GM12801 (cell line): ENCODE data around the gene MEOX1.

Experiments
- TF ChIP-seq, protein P1 (sequence below): IDR thresholded peaks from one replicate; pipeline ENCODE4 v1.5.1; 2011; ENCODE audit warnings: control low read depth; ENCODE audit not compliant: insufficient read length; ENCODE audit errors: extremely low read depth

MEOX1 gene

DNA sequence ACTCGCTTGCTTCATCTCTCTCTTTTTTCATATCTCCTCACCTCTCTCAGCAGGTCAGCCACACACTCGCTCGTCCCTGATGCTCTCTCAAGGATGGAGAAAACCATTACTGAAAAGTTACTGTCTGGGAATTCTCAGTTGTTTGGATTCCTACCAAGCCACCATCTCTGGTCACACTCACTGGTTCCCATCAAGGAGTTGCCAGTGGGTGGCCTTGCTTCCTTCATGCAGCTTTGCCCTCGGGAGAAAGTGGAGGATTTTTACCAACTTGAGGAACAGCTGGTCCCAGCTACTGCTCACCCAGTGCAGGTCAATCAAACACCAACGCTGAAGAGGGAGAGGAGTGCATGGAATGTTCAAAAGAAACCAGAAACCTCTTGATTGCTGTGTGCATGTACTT lies 25.3 kb downstream of the MEOX1 start:
- TF ChIP-seq, protein P1, sequence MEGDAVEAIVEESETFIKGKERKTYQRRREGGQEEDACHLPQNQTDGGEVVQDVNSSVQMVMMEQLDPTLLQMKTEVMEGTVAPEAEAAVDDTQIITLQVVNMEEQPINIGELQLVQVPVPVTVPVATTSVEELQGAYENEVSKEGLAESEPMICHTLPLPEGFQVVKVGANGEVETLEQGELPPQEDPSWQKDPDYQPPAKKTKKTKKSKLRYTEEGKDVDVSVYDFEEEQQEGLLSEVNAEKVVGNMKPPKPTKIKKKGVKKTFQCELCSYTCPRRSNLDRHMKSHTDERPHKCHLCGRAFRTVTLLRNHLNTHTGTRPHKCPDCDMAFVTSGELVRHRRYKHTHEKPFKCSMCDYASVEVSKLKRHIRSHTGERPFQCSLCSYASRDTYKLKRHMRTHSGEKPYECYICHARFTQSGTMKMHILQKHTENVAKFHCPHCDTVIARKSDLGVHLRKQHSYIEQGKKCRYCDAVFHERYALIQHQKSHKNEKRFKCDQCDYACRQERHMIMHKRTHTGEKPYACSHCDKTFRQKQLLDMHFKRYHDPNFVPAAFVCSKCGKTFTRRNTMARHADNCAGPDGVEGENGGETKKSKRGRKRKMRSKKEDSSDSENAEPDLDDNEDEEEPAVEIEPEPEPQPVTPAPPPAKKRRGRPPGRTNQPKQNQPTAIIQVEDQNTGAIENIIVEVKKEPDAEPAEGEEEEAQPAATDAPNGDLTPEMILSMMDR = no peak

DNA sequence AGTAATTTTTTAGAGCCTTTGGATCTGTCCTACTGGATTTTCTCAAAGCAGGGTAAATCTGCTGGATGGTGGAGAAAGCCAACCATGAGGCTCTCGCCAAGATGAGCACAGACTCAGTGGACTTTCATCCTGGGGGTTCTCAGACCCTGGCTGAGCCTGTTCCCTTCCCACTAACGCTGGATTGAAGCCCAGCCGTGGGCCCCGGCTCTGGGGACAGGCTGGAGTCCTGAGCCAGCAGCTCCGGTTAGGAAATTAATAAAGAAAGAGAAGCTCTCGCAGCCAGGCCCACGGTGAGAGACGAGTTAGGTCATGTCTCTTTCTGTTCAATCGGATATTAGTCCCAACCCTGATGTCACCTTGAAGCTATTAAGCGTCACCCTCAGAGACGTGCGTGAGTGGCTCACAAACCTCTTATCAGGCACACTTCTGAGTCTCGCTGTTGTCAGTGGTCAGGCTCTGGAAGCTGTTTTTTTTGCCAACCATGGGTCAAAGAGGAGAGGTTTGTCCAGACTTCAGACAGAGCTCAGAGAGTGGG lies 27.1 kb downstream of the MEOX1 start:
- TF ChIP-seq, protein P1 = no peak

DNA sequence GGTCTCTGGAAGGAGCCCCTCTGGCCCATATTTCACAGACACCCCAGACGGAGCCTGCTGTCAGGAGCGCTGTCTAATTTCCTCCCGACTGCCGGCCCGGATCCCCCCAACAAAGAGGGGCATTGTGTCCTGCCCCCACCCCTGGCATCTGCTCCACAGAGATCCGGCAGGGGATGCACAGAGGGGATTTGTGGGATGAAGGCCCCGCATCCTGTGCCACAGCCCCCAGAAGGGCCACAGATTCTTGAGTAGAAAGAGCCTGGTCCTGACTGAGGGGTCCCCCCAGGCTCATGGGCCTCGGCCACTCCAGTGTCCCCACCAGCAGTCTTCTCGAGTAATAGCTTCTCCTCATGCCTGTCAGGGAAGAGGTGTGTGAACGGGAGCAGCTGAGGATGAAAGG lies 29.5 kb downstream of the MEOX1 start:
- TF ChIP-seq, protein P1 = no peak

DNA sequence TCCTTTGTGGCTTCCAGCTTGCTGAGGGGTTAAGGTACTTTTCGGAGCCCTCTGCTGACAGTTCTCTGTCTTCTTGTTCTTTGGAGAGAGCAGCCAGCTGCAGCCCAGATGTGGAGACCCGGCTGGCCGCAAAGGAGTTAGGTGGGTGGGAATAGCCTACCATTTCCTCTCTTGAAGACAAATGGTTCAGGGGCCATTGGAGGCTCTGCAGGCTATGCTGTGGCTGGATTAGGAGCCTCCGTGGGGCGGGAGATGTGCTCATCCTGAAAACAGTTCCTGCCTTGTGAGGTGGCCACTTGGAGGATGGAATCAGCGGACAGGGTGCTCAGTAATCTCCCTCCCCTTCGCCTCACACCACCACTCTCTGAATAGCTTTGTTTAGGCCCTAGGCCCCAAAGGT lies 30.3 kb downstream of the MEOX1 start:
- TF ChIP-seq, protein P1 = no peak

DNA sequence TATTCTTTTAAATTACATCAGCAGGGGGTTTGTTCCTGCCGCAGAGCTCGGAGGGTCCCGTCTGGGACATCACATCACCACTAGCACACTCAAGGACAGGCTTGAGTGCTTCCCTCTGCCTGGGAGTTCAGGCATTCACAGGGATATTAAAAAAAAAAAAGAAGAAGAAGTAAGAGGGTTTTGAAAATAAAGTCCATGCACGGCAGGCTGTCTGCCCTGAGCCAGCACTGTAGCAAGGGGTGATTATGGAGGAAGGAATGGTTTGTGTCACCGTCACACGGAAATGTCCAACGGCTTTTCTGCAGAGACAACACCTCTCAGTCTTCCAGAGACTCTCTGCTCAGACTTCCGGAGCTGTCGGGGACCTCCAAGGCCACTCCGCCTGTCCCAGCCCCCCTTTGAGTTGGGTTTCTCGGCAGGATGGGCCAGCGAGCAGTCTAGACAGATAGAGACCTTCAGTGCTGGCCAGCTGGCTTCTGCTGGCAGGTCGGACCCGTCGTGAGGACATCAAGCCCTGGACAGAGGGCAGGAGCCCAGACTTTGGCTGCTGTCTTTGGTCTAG lies 33.6 kb downstream of the MEOX1 start:
- TF ChIP-seq, protein P1 = no peak

DNA sequence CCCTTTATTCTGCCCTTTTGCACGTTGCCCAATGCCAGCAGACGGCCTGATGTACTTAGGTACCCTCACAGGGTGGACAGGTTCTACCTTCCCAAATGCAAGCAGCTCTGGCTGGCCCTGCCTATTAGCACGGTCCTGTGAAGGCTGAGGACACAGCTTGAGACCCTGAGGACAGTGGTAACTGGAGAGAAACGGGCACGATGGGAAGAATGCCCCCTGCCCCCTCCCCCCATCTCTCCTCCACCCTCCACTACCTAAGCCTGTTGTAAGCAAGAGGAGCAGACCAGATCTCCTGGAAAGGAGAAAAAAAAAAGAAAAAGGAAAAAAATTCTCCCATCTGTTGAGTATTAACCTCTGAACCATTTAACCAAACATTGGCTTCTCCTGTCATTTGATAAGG lies 34.1 kb downstream of the MEOX1 start:
- TF ChIP-seq, protein P1 = no peak

DNA sequence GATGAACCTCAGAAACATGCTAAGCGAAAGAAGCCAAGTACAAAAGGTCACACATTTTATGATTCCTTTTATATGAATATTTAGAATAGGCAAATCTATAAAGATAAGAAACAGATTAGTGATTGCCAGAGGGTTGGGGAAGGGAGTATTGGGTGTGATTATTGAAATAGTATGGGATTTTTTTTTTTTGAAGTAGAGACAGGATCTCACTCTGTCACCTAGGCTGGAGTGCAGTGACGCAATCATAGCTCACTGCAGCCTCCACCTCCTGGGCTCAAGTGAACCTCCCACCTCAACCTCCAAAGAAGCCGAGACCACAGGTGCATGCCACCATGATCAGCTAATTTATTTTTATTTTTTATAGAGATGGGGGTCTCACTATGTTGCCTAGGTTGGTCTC lies 35.7 kb downstream of the MEOX1 start:
- TF ChIP-seq, protein P1 = no peak
